H1 (cell line): ENCODE data around the gene EPHB3.

ENCODE experiments used
- CREB1 ChIP-seq: IDR thresholded peaks from 2 replicates; pipeline ENCODE4 v1.6.1; 2012; ENCODE audit warnings: inconsistent platforms
- EZH2 ChIP-seq: fragments of 200-600 bp; sonication (generic); IDR thresholded peaks from 2 replicates; pipeline ENCODE4 v1.7.1; 2012; ENCODE audit warnings: low read depth, mild to moderate bottlenecking, moderate library complexity, low read length, inconsistent platforms; ENCODE audit not compliant: severe bottlenecking
- POLR2A ChIP-seq, 2 experiments: IDR thresholded peaks; 1 replicate in 1 of 2; 2 replicates in 1 of 2; pipeline ENCODE4 v1.6.1; 2011; ENCODE audit warnings: low read depth in 2 of 2, low read length in 2 of 2, mild to moderate bottlenecking in 2 of 2; ENCODE audit errors: control extremely low read depth in 1 of 2

DNA sequence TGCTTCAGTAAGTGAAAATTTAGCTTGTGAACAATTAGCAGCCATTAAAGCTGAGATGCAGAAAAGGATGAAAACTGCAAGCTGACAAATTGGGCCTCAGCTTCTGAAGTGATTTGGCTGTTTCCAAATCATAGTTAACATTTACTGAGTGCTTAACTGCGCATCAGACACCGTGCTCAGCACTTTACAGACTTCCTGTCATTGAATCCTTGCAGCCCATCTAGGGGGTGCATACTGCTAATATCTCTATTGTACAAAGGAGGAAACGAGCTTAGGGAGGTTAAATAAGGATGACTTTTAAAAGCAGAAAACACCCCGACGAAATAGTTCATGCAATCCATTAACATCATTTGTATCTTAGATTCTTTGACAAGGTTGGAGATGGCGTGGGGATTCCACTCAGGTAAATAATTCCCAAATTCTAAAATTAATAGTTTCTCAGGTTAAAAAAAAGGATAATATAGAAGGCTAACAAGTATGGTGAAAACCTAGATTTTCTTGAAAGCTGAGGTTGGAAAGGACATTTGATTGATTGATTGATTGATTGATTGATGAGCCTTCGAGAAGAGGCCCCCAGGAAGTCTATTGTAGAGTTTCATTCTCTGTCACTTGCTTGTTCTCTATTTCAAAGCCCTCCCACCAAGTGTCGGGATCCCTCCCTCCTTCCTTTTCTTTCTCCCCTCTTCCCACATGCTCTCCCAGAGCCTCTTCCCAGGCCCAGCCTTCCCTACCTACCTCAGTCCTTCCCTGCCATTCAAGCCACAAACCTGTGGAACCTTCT is 23.5 kb upstream of the EPHB3 start:
- TF ChIP-seq CREB1 (no peak), EZH2 (no peak), POLR2A (IDR thresholded peaks at IDR 0.05; ENCODE audit: control extremely low read depth in 1 of 2, low read depth in 2 of 2, low read length in 2 of 2) (no peak)
